ENCODE measurements around the gene GLT8D2.

Gene GLT8D2

GRCh38 chr12:103944964-103945363 is 105.0 kb downstream of the GLT8D2 start:
- DNase-seq = no peak
